GM21619 (cell line): ENCODE measurements around the gene UBE2E3.
"Not testable (repeated sequence)": the region's sequence is repeated elsewhere in the genome, so short reads cannot be mapped to it uniquely, and the experiment has no call there.

ENCODE experiments used
- ATAC-seq: cut with Tn5 transposase; IDR thresholded peaks from one replicate; pipeline ENCODE4 v1.9.1; 2021; ENCODE audit not compliant: unreplicated experiment

The UBE2E3 gene

DNA sequence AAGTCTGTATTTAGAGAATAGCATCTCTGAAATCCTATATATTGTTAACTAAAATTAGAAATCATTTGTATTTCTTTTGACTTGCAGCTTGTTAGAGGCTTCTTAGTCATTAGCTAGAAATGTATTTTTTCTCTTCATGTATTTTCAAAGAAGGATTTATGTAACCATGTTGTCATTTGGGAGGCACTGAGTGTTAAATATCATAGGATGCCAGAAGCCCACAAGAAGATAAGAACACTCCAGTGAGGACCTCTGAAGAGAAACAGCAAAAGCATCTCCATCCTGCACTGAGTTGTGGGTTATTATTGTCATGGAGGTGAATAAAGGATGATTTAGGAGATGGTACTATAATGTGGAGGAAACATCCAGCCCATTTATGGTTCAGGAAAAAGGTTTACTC lies 93.5 kb downstream of the UBE2E3 start:
- no peak for ATAC-seq

DNA sequence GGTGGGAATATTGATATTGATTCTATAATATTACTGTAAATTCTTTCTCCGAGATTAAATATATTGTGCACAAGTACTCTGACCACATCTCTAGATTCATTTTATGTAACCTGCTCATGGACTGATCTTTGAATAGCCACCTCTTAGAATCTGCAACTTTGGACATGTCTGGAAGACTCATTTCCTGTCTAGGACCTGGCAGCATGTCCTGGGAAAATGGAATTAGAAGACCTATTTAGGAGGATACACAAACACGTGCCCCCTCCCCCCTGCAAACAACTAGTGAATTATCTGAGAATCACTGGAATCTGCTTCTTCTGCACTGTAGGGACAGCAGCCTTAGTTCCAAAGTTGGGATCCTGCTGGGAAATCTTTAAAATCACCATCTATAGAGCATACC lies 94.1 kb downstream of the UBE2E3 start:
- ATAC-seq: no peak

DNA sequence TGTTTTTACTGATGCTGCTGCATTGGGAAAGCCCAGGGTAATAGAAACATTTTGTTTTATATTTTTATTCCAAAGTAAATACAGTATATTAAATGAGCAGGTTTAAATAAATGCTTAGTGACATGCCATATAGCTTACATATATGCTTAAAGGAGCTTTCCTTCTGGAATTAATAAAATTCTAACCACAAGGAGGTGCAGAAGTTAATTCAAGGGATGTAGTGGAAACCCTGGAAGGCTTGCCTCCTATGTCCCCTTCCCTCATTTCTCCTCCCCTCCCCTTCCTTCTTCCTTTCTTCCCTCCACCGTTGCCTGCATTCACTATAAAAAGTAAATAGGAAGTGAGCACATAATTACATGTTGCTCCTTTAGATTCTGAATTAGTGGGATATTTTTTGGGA lies 96.3 kb downstream of the UBE2E3 start:
- no peak for ATAC-seq

DNA sequence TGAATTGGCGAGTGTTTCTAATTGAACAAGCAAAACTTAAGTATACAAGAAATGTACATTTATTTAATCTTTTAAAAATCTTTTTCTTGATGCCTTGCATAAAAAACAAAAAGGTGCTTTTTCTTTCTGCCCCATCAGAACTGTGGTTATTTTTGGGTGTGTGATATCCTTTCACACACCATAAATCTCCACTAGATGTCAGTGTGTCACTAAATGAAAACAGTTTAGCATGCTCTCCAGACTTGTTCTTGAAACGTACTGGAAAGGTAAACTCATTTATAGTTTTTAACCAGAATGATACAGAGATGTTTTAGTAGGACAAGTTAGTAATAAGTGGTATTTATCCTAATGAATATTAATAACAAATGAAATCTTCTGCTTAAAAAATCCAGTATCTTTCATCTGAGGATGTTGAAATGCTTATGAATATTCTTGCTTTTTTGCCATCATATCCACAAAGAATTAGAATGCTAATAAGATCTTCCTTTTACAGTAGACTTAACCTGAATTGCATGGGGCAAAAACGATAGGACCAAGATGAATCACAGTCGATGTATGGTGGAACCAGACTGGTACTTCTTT lies 96.8 kb downstream of the UBE2E3 start:
- peak; percentile 95 for ATAC-seq

DNA sequence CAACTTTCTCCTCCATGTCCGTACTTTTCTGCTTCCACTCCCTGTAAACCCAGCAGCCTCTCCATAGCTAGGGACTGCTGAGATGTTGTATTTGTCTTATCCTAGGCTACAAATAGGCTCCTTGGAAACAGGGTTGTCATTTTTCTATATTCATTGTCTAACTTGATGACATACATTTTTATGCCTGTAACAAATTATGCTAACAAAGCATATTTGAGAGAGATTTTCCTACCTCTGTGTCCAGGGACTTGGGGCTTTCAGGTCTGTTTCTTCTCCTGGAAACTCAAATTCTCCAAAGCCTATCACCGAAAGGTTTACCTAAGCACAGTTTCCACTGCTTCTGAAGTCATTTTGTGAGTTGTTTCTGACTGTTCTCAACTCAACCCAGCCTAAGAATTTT lies 102.7 kb downstream of the UBE2E3 start:
- ATAC-seq: no peak

DNA sequence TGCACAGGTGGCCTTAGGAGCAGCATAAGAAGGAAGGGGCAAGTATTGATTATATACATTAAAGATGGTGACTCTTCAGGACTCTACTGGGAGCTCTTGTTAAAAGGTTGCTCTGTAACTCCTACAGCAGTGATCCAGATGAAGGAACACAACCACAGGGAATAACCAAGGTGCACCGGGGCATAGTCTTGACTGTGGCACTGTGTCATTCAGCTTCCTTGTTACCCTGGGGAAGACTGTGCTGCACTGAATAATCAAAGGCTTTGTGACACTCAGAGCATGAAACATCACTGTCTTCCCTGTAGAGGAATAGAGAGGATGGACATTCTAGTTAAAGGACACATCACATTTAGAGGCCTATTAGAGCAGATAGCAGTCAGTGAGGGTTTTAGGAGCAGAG lies 105.3 kb downstream of the UBE2E3 start:
- no peak for ATAC-seq

DNA sequence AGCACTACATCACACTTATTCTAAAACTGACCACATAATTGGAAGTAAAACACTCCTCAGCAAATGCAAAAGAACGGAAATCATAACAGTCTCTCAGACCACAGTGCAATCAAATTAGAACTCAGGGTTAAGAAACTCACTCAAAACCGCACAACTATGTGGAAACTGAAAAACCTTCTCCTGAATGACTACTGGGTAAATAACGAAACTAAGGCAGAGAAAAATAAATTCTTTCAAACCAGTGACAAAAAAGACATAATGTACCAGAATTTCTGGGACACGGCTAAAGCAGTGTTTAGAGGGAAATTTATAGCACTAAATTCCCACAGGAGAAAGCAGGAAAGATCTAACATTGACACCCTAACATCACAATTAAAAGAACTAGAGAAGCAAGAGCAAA lies 111.5 kb downstream of the UBE2E3 start:
- not testable (repeated sequence) for ATAC-seq

DNA sequence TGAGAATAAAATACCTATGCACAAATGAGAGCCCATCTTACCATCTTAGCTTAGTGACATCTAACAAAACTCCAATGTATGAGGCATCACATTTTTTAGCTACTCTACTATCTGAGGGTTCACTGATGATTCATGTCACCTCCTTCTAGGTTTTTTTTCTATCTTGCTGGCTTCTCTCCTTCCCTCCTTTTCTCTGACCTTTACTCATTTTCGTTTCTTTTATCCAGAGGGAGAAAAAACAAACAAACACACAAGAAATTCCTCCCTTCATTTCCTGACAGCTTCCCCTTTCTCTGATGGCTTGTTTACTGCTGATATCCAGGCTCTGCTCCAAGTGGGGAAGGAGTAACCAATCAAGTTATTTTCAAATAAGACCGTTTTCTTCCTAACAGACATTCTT lies 115.1 kb downstream of the UBE2E3 start:
- no peak for ATAC-seq

DNA sequence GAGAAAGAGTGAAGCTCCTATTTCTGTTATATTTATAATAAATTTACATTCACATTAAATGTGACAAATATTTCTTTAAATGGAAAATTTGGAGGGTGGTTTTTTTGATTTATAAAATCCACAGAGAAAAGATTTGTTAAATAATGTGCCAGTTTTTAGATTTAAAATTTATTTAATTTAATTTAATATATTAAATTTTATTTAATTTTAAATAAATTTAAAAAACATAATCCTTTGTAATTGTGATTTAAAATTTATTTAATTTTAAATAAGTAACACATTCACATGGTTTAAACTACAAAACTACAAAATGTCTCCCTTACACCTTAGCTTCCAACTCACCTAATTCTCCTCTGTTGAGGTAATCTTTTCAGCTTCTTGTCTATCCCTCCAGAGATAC lies 123.3 kb downstream of the UBE2E3 start:
- no peak for ATAC-seq

DNA sequence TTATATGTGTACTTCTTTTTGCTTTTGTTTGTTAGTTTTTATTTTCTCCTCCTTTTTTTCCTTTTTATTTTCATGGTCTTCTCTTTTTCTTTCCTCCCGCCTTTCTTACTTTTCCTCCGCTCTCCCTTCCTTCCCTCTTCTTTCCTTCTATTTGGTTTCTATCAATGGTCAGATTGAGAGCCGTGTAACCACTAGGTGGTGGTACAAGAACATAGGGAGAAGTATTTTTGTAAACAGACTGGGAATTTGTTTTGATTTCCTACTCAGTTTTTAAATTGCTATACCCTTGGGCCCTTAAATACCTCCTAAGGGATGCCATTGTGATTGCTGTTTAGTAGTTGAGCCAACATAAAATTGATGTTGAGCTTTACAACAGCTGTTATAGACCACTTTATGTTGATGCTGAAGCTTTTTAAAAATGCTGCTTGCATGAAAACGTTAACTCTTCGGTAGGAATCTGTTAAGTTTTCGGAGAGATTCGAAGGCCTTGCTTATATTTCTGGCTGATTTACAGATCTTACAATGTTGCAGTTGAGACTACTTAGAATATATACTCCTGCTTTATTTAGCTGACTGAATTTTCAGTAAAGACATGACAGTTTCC lies 124.2 kb downstream of the UBE2E3 start:
- ATAC-seq: no peak

DNA sequence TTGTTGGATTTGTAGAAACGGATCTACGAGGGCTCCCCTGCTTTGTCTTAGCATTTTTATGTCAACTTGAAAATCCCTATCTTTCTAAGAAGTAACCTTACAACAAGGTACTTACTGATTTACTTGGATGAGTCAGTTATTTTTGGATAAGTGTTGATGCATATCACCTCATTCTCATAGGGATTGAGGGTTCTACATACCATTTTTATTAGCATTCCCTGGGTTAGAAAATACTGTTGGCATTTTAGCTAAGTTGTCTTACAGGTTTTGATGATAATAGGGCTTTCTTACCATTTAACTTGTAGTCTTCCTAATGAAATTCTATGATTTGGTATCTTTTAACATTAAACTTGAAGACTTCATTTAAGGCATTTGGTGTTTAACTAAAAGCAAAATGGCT lies 125.2 kb downstream of the UBE2E3 start:
- ATAC-seq: no peak

DNA sequence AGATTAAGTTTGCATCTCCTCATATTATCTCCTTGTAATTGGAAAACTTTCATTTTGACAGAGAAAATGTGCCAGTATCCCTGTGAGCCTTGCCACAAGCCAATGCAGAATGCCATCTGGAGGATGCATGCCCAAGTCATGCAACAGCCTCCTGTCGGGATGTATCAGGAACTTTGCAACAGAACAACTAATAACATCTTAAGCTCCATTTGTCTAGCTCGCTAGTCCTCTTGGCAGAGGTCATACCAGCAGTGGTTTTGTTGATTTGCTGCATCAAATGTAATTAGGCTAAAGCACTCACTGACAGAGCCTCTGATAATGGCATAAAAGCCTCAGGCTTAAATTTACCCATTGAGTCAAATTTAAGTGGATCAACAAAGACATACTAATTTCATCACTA lies 125.8 kb downstream of the UBE2E3 start:
- ATAC-seq: no peak

DNA sequence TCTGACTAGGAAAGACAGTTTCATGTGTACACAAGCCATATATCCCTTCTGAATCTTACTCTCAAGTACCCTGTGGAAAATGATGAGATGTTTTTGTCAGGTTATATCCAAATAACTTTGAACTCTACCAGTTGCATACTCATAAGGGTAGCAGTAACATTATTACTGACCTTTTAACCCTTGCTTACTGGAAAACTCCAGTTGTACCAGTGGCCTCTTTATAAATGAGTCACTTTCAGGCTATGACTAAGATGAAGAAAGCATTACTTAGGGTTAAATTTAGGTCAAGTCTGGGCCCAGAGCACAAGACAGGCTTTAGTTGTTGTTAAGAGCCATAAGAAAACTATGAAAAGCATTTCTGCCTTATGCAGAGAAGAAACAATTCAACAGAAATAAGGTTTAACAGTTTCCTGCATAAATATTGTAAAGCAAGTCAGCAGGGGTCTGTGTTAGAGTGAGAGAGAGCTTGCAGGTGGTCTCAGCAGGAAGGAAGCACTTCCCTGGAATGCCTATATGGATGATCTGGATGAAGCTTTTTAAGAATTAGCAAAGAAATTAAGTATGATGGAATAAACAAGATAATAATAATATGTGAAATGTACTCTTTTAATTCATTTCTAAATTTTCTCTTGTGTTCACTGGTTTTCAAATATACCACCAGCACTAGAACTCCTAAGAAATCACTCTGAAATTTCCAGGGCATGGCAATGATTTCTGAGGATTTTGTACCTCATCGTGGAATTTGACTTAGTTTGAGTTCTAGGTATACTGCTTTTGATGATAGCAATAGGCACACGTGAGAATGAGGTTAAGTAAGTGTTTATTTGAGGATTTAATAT lies 126.6 kb downstream of the UBE2E3 start:
- ATAC-seq: peak; percentile 99

DNA sequence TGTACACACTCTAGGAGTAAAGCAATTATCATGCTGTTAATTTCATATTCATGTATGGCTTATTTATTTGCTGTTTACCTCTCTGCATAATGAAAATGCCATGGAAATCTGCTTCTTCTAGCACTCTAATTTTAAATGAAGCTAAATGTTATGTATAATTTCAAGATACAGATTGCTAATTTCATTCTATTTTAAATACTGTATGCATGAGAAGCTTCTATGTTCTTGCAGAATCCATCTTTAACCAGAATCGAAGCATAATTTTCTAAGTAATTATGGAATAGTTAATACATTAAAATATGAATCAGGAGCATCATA lies 127.2 kb downstream of the UBE2E3 start:
- ATAC-seq: no peak

DNA sequence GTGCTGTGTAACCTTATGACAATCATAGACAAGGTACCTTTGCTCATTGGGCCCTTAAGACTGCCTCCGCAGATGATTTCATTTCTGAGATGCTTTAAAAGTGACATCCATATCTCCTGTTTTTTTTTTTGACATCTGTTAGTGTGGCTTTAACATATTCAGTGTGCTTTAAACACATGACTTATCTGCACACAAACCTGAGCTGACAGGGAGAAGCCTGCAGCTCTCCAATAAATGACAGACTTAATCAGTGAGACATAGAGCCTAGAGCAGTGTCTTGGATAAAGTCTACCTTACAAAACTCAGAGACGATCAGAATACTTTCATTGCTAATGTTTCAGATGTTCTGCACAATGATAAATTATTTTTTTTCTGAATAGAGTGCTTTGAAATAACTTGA lies 130.7 kb downstream of the UBE2E3 start:
- no peak for ATAC-seq

DNA sequence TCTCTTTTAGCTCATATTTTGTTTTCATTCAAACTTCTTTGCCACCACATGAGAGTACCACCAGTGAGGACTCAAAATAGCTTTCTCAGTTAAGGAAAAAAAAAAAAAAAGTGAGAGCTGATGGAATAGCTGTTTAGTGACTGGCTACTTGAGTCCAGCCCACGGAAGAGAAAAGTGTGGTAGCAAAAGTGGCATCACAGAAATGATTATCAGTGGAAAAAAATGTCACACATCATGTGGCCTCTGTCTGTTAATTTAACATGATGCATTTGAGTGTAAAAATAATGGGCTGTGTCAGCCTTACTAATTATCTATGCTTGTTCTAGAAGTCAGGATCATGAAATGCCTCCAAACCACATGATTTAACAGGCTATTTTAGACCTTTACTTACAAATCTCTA lies 132.5 kb downstream of the UBE2E3 start:
- ATAC-seq: no peak
